ENCODE data around the gene ARSH. TPM values are rescaled to one million over a fixed set of nuclear protein-coding genes. Genes with fewer than 3 reads are reported as not detected.

Gene ARSH
- total RNA-seq, 4 donors from 2014 or later, result 0.99 TPM; not detected in 3

DNA sequence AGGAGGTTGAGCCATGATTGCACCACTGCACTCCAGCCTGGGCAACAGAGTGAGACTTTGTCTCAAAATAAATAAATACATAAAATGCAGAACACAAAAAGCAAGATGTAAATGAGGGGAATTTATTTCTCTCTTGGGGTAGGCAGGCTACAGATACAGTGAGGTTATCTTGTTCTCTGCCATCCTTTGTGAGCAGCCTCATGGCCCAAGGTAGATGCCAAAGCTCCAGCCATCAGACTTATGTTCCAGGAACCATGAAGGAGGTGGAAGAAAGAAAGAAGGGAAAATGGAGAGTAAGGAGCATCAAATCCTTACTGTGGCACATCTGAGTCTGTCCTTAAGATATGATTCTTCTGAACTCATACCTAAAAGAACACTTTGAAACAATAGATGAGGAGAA is 11.1 kb downstream of the ARSH start:
- Histone ChIP-seq H3K4me1 (no peaks in the 10 kb centered on the region), H3K9me3 (no peaks in the 10 kb centered on the region), H3K27me3 (no peaks in the 10 kb centered on the region), H3K4me3 (no peak overlapping the region), H3K36me3 (no peaks in the 10 kb centered on the region), H3K27ac (no peak overlapping the region)
- TF ChIP-seq POLR2AphosphoS5 (IDR thresholded peaks at IDR 0.05) (no peak), EP300 (IDR thresholded peaks at IDR 0.05) (no peak), POLR2A (IDR thresholded peaks at IDR 0.05) (no peak)
- TF ChIP-seq, protein P1, sequence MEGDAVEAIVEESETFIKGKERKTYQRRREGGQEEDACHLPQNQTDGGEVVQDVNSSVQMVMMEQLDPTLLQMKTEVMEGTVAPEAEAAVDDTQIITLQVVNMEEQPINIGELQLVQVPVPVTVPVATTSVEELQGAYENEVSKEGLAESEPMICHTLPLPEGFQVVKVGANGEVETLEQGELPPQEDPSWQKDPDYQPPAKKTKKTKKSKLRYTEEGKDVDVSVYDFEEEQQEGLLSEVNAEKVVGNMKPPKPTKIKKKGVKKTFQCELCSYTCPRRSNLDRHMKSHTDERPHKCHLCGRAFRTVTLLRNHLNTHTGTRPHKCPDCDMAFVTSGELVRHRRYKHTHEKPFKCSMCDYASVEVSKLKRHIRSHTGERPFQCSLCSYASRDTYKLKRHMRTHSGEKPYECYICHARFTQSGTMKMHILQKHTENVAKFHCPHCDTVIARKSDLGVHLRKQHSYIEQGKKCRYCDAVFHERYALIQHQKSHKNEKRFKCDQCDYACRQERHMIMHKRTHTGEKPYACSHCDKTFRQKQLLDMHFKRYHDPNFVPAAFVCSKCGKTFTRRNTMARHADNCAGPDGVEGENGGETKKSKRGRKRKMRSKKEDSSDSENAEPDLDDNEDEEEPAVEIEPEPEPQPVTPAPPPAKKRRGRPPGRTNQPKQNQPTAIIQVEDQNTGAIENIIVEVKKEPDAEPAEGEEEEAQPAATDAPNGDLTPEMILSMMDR (IDR thresholded peaks at IDR 0.05), result no peak
- DNase-seq (ENCODE audit: low spot score in 2 of 2), result no peak

- Histone ChIP-seq H3K4me1 (no peaks in the 10 kb centered on the region), H3K27me3 (no peaks in the 10 kb centered on the region), H3K4me3 (no peak overlapping the region), H3K9me3 (no peaks in the 10 kb centered on the region), H3K36me3 (no peaks in the 10 kb centered on the region), H3K27ac (no peak overlapping the region)
- TF ChIP-seq POLR2AphosphoS5 (IDR thresholded peaks at IDR 0.05), result no peak
- TF ChIP-seq, protein P1 (IDR thresholded peaks at IDR 0.05), result no peak
- no peak for TF ChIP-seq POLR2A (IDR thresholded peaks at IDR 0.05)
- TF ChIP-seq EP300 (IDR thresholded peaks at IDR 0.05), result no peak
- WGBS, result 70% methylated on average over 8 of the region's 8 CpGs
- no peak for DNase-seq (ENCODE audit: low spot score in 2 of 2)
Measured at GRCh38 chrX:3024176-3024575, 17.8 kb downstream of the ARSH start.

GRCh38 chrX:3026074-3026815 is 19.9 kb downstream of the ARSH start:
- no peaks in the 10 kb centered on the region for H3K36me3 ChIP-seq
- no peak overlapping the region for H3K27ac ChIP-seq
- no peaks in the 10 kb centered on the region for H3K4me1 ChIP-seq
- H3K27me3 ChIP-seq, result no peaks in the 10 kb centered on the region
- 39% methylated on average over 10 of the region's 10 CpGs for WGBS
- no peaks in the 10 kb centered on the region for H3K9me3 ChIP-seq
- no peak for TF ChIP-seq POLR2A (IDR thresholded peaks at IDR 0.05)
- TF ChIP-seq POLR2AphosphoS5 (IDR thresholded peaks at IDR 0.05), result no peak
- TF ChIP-seq, protein P1 (IDR thresholded peaks at IDR 0.05), result no peak
- no peak for DNase-seq (ENCODE audit: low spot score in 2 of 2)
- no peak overlapping the region for H3K4me3 ChIP-seq

DNA sequence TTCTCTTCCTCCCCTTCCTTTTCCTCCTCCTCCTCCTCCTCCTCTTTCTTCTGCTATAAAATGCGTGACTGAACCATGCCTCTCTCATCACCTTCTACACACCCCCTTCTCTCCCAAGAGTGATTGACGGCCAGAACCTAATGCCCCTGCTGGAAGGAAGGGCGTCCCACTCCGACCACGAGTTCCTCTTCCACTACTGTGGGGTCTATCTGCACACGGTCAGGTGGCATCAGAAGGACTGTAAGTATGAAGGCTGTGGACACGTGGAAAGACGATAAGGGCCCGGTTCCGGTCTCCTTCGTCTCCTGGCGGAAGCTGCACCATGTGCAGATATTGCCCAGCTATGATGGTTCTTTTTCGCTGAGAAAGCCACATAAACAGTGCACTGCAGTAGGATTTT is 22.8 kb downstream of the ARSH start:
- 84% methylated on average over 13 of the region's 13 CpGs for WGBS
- no peaks in the 10 kb centered on the region for H3K9me3 ChIP-seq
- no peaks in the 10 kb centered on the region for H3K36me3 ChIP-seq
- H3K4me1 ChIP-seq, result no peaks in the 10 kb centered on the region
- no peak for DNase-seq (ENCODE audit: low spot score in 2 of 2)
- no peaks in the 10 kb centered on the region for H3K27me3 ChIP-seq
- TF ChIP-seq POLR2AphosphoS5 (IDR thresholded peaks at IDR 0.05) (no peak), POLR2A (IDR thresholded peaks at IDR 0.05) (no peak), EP300 (IDR thresholded peaks at IDR 0.05) (no peak)
- TF ChIP-seq, protein P1 (IDR thresholded peaks at IDR 0.05), result no peak
- H3K27ac ChIP-seq, result no peak overlapping the region
- H3K4me3 ChIP-seq, result no peak overlapping the region

DNA sequence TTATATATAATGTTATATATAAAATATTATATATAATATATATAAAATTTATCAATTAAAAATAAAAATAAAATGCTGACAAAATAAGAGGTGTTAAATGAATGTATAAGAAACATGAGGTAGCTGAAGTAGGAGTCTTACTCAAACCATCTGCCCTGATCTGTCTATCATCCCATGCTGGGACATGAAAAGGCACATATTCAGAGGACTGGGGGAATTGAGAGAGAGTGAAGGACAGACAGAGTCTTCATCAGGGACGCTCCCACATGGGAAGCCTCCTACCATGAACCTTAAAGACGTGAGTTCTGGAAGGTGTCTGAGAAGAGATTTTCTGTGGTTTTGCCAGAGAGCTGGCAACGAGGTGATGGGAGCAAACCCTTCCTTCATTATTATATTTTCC is 30.9 kb downstream of the ARSH start:
- no peaks in the 10 kb centered on the region for H3K27me3 ChIP-seq
- TF ChIP-seq, protein P1 (IDR thresholded peaks at IDR 0.05), result no peak
- no peak for TF ChIP-seq POLR2AphosphoS5 (IDR thresholded peaks at IDR 0.05)
- no peak for TF ChIP-seq POLR2A (IDR thresholded peaks at IDR 0.05)
- TF ChIP-seq EP300 (IDR thresholded peaks at IDR 0.05), result no peak
- 75% methylated on average over 3 of the region's 3 CpGs for WGBS
- H3K4me1 ChIP-seq, result no peaks in the 10 kb centered on the region
- DNase-seq (ENCODE audit: low spot score in 2 of 2), result no peak
- H3K36me3 ChIP-seq, result no peaks in the 10 kb centered on the region
- H3K9me3 ChIP-seq, result no peaks in the 10 kb centered on the region
- no peak overlapping the region for H3K4me3 ChIP-seq
- no peak overlapping the region for H3K27ac ChIP-seq

All from suprapubic skin (tissue), 4 donors.